ENCODE measurements around the gene CSPG4. TPM values are rescaled to one million over a fixed set of nuclear protein-coding genes. Genes with fewer than 3 reads are reported as not detected.

Gene CSPG4
- total and polyA plus RNA-seq, 2 of the 8 experiments (the other 6 are each of a cell fraction or from before 2014, with no cell fraction given) = 1.4 to 3.0 TPM

DNA sequence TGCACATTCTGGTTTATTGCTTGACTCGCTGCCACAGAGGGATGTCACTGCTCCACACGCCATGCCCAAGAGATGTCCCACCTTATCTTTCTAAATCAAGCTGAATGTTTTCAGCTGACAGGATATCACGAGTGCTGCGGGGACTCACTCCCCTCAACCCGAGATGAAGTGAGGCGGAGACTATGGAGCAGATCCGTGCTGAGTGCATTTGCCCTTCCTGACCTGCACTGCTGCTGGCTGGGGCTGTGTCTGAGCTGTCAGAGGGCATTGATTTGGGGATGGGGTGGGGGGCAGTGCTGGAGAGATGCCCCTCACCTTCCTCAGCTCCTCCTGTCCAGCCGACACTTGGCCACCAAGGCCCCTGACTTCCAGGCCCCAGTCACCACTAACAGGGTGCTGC is 40.5 kb upstream of the CSPG4 start:
- no peak overlapping the region; the same call in 1 of the 2 replicates for H4K8ac ChIP-seq (ENCODE audit: extremely low read depth, insufficient read depth, low read length)
- no peak overlapping the region for H4K91ac ChIP-seq (replicated peaks; ENCODE audit: insufficient read length, low read length)
- no peak overlapping the region for H2BK12ac ChIP-seq (ENCODE audit: low read depth, low read length)
- no peak overlapping the region for H2BK120ac ChIP-seq (replicated peaks; ENCODE audit: low read depth, low read length)
- CTCF ChIA-PET (ENCODE audit: partially characterized antibody) = interaction anchor here (0.8 to 2.8 kb wide), 7 partner anchors 10 to 171 kb away, joined by 3 to 16 read pairs (median 9); no protein-coding TSS in a partner anchor
- H3K9me3 ChIP-seq (ENCODE audit: insufficient read depth in 2 of 2, low read depth in 1 of 2, low read length in 1 of 2) = no peaks in the 10 kb centered on the region
- H2BK20ac ChIP-seq (ENCODE audit: low read length) = no peak overlapping the region
- H3K4ac ChIP-seq (replicated peaks; ENCODE audit: insufficient read length, low read depth, low read length) = no peak overlapping the region
- no peak overlapping the region for H4K5ac ChIP-seq (ENCODE audit: insufficient read length, low read depth, low read length)
- no peak for DNase-seq (ENCODE audit: low read depth in 1 of 2, low spot score in 2 of 2)
- no peak overlapping the region for H3K27ac ChIP-seq (ENCODE audit: low read depth, low read length)
- H3K23ac ChIP-seq (ENCODE audit: insufficient read length) = no peak overlapping the region
- H3K23me2 ChIP-seq (ENCODE audit: low read depth, low read length) = no peaks in the 10 kb centered on the region
- H2BK15ac ChIP-seq (ENCODE audit: low read length) = no peak overlapping the region
- H3K4me3 ChIP-seq (ENCODE audit: extremely low read depth in 1 of 4, insufficient read depth in 2 of 4, low read depth in 3 of 4, low read length in 4 of 4) = no peak overlapping the region
- no peak overlapping the region for H3K9ac ChIP-seq (replicated peaks in 1 of 4; ENCODE audit: extremely low read depth in 1 of 4, low read depth in 3 of 4, low read length in 3 of 4)
- H3K79me1 ChIP-seq (ENCODE audit: low read depth, low read length) = no peaks in the 10 kb centered on the region
- H3K18ac ChIP-seq (ENCODE audit: extremely low read depth, low read length) = no peak overlapping the region
- no peak overlapping the region for H3K4me2 ChIP-seq (ENCODE audit: insufficient read depth in 1 of 2, low read depth in 2 of 2, low read length in 2 of 2)
- 88% methylated on average over 8 of the region's 8 CpGs; no CpG with 5 or more reads in 1 of the 2 experiments for WGBS, 2 experiments (ENCODE audit: extremely low coverage in 1 of 2, insufficient coverage in 1 of 2, insufficient read length in 1 of 2, insufficient replicate concordance in 2 of 2, low coverage in 1 of 2, low lambda C conversion rate in 2 of 2, missing lambda C conversion rate in 1 of 2)
- peaks cover 0 to 5% (median 0%) of the 10 kb centered on the region in 4 experiments; a peak in 1 of 7 replicates for H3K4me1 ChIP-seq (replicated peaks in 1 of 4; ENCODE audit: control insufficient read depth in 3 of 4, insufficient read depth in 4 of 4, low read length in 3 of 4)
- H2BK5ac ChIP-seq (ENCODE audit: low read depth, low read length) = no peak overlapping the region
- no peaks in the 10 kb centered on the region for H3K79me2 ChIP-seq (ENCODE audit: control insufficient read depth in 1 of 2, insufficient read depth in 2 of 2, low read length in 2 of 2)
- POLR2A ChIA-PET (ENCODE audit: partially characterized antibody) = no interaction called here
- H2AFZ ChIP-seq (ENCODE audit: low read length) = no peak overlapping the region
- no peaks in the 10 kb centered on the region for H4K20me1 ChIP-seq (replicated peaks in 1 of 2; ENCODE audit: control insufficient read depth in 1 of 2, insufficient read depth in 2 of 2, low read length in 2 of 2)
- H2AK5ac ChIP-seq (ENCODE audit: low read depth, low read length) = no peak overlapping the region
- no peak overlapping the region for H3K56ac ChIP-seq (replicated peaks; ENCODE audit: insufficient read length, low read depth, low read length)
- FAIRE-seq = no peak
- no peaks in the 10 kb centered on the region for H3K36me3 ChIP-seq (ENCODE audit: control insufficient read depth in 2 of 4, insufficient read depth in 4 of 4, low read length in 3 of 4)
- no peak overlapping the region for H3K14ac ChIP-seq (ENCODE audit: insufficient read length)
- H3K27me3 ChIP-seq (replicated peaks in 1 of 4; ENCODE audit: control insufficient read depth in 3 of 4, extremely low read depth in 1 of 4, insufficient read depth in 3 of 4, low read length in 3 of 4) = no peaks in the 10 kb centered on the region
- TF ChIP-seq KDM5A (IDR thresholded peaks at IDR 0.05; ENCODE audit: low read length) (no peak), KDM1A (IDR thresholded peaks at IDR 0.05; ENCODE audit: borderline replicate concordance, low read length) (no peak), MAFK (IDR thresholded peaks at IDR 0.05; ENCODE audit: low read depth, low read length) (no peak), SIRT6 (IDR thresholded peaks at IDR 0.05; ENCODE audit: low read length) (no peak), TAF7 (optimal IDR thresholded peaks at IDR 0.05; ENCODE audit: borderline replicate concordance, low read depth, low read length) (no peak), CHD2 (IDR thresholded peaks at IDR 0.05; ENCODE audit: low read length) (no peak), CHD1 (IDR thresholded peaks at IDR 0.05; ENCODE audit: low read depth, low read length) (no peak), SIX5 (IDR thresholded peaks at IDR 0.05; ENCODE audit: low read depth, low read length) (no peak), FOSL1 (IDR thresholded peaks at IDR 0.05; ENCODE audit: insufficient read depth, low read depth, low read length) (no peak), HDAC6 (IDR thresholded peaks at IDR 0.05; ENCODE audit: low read depth, low read length) (no peak), TCF12 (IDR thresholded peaks at IDR 0.05; ENCODE audit: low read depth, low read length) (no peak)
- TF ChIP-seq, protein P1, sequence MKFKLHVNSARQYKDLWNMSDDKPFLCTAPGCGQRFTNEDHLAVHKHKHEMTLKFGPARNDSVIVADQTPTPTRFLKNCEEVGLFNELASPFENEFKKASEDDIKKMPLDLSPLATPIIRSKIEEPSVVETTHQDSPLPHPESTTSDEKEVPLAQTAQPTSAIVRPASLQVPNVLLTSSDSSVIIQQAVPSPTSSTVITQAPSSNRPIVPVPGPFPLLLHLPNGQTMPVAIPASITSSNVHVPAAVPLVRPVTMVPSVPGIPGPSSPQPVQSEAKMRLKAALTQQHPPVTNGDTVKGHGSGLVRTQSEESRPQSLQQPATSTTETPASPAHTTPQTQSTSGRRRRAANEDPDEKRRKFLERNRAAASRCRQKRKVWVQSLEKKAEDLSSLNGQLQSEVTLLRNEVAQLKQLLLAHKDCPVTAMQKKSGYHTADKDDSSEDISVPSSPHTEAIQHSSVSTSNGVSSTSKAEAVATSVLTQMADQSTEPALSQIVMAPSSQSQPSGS (IDR thresholded peaks at IDR 0.05; ENCODE audit: low read length) = no peak
- TF ChIP-seq, protein P2, sequence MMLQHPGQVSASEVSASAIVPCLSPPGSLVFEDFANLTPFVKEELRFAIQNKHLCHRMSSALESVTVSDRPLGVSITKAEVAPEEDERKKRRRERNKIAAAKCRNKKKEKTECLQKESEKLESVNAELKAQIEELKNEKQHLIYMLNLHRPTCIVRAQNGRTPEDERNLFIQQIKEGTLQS (IDR thresholded peaks at IDR 0.05; ENCODE audit: insufficient read depth, low read depth, low read length) = no peak

Measured in H1 (cell line).